Endothelial cell (in vitro differentiated cells): ENCODE results near the gene OR3A2. TPM values are rescaled to one million over a fixed set of nuclear protein-coding genes. Genes with fewer than 3 reads are reported as not detected.
"Not testable (repeated sequence)": the region's sequence is repeated elsewhere in the genome, so short reads cannot be mapped to it uniquely, and the experiment has no call there.

Source experiments
- DNase-seq: peaks from one replicate; pipeline ENCODE4 v3.0.0; 2021; ENCODE audit warnings: low spot score
- H3K27ac Mint-ChIP-seq: one replicate; pipeline ENCODE4 v1.8.0; 2021; ENCODE audit warnings: mixed read lengths, inconsistent platforms; ENCODE audit not compliant: unreplicated experiment
- H3K27me3 Mint-ChIP-seq: one replicate; pipeline ENCODE4 v1.8.0; 2021; ENCODE audit warnings: mild to moderate bottlenecking, moderate library complexity, mixed read lengths, inconsistent platforms; ENCODE audit not compliant: unreplicated experiment
- H3K36me3 Mint-ChIP-seq: one replicate; pipeline ENCODE4 v1.8.0; 2021; ENCODE audit warnings: mild to moderate bottlenecking, low read depth, mixed read lengths, inconsistent platforms; ENCODE audit not compliant: unreplicated experiment
- H3K4me1 Mint-ChIP-seq: one replicate; pipeline ENCODE4 v1.8.0; 2021; ENCODE audit warnings: mild to moderate bottlenecking, mixed read lengths, inconsistent platforms; ENCODE audit not compliant: unreplicated experiment
- H3K4me3 Mint-ChIP-seq: one replicate; pipeline ENCODE4 v1.8.0; 2021; ENCODE audit warnings: mild to moderate bottlenecking, mixed read lengths, inconsistent platforms; ENCODE audit not compliant: unreplicated experiment
- H3K9me3 Mint-ChIP-seq: one replicate; pipeline ENCODE4 v1.8.0; 2021; ENCODE audit warnings: mixed read lengths, inconsistent platforms; ENCODE audit not compliant: unreplicated experiment
- CTCF ChIP-seq: fragments of 200-600 bp; sonication (generic); IDR thresholded peaks from one replicate; pipeline ENCODE4 v1.5.0; 2021; ENCODE audit warnings: antibody characterized with exemption; ENCODE audit not compliant: unreplicated experiment
- total RNA-seq: library from RNA; stranded (reverse); fragmentation: NEBNext Ultra II Directional; extraction: Animal tissue kit (Norgen Biotek cat#: 25700); gene quantifications from one replicate; pipeline ENCODE4 v1.2.1, GENCODE V29; 2021; ENCODE audit not compliant: unreplicated experiment

Gene OR3A2
- total RNA-seq, 1 donor from 2014 or later: not detected

GRCh38 chr17:3256575-3256974, 129.5 kb downstream of the OR3A2 start:
- TF ChIP-seq CTCF: no peak
- H3K36me3 Mint-ChIP-seq: no peaks in the 10 kb centered on the region
- H3K9me3 Mint-ChIP-seq: no peaks in the 10 kb centered on the region
- no peak for DNase-seq
- no peaks in the 10 kb centered on the region for H3K4me1 Mint-ChIP-seq
- H3K27me3 Mint-ChIP-seq: peaks cover 3% of the 10 kb centered on the region
- H3K4me3 Mint-ChIP-seq: no peak overlapping the region
- H3K27ac Mint-ChIP-seq: no peak overlapping the region

- H3K4me3 Mint-ChIP-seq, H3K9me3 Mint-ChIP-seq, H3K27ac Mint-ChIP-seq, DNase-seq, H3K4me1 Mint-ChIP-seq, H3K36me3 Mint-ChIP-seq, H3K27me3 Mint-ChIP-seq: not testable (repeated sequence)
Measured at GRCh38 chr17:3249013-3249412, 137.1 kb downstream of the OR3A2 start.

- not testable (repeated sequence) for DNase-seq, H3K36me3 Mint-ChIP-seq, H3K4me3 Mint-ChIP-seq, H3K27ac Mint-ChIP-seq, H3K9me3 Mint-ChIP-seq, H3K27me3 Mint-ChIP-seq, H3K4me1 Mint-ChIP-seq
Measured at GRCh38 chr17:3244841-3245240, 141.3 kb downstream of the OR3A2 start.

- not testable (repeated sequence) for H3K4me1 Mint-ChIP-seq, H3K9me3 Mint-ChIP-seq, H3K36me3 Mint-ChIP-seq, H3K27ac Mint-ChIP-seq, H3K4me3 Mint-ChIP-seq, H3K27me3 Mint-ChIP-seq, DNase-seq
Measured at GRCh38 chr17:3241044-3241443, 145.1 kb downstream of the OR3A2 start.

GRCh38 chr17:3238685-3239084, 147.4 kb downstream of the OR3A2 start:
- not testable (repeated sequence) for H3K27ac Mint-ChIP-seq, H3K4me3 Mint-ChIP-seq, H3K9me3 Mint-ChIP-seq, H3K4me1 Mint-ChIP-seq, H3K27me3 Mint-ChIP-seq, DNase-seq, H3K36me3 Mint-ChIP-seq

GRCh38 chr17:3232300-3232699, 153.8 kb downstream of the OR3A2 start:
- not testable (repeated sequence) for H3K9me3 Mint-ChIP-seq, H3K4me3 Mint-ChIP-seq, H3K36me3 Mint-ChIP-seq

More at GRCh38 chr17:3232300-3232699, 153.8 kb downstream of the OR3A2 start:
- not testable (repeated sequence) for H3K27ac Mint-ChIP-seq, H3K27me3 Mint-ChIP-seq, DNase-seq, H3K4me1 Mint-ChIP-seq

Other genes with a start within 250 kb of the OR3A2 start
- not detected for gene OR1A2, start 188.8 kb downstream of the OR3A2 start, total RNA-seq
- gene OR1A1, start 178.6 kb downstream of the OR3A2 start, total RNA-seq: not detected
- not detected for gene OR3A1, start 87.9 kb downstream of the OR3A2 start, total RNA-seq
- not detected for gene OR1E1, start 12.1 kb upstream of the OR3A2 start, total RNA-seq
- not detected for gene OR3A3, start 25.1 kb upstream of the OR3A2 start, total RNA-seq
- not detected for gene OR1E2, start 47.5 kb upstream of the OR3A2 start, total RNA-seq
- gene SPATA22, start 85.5 kb upstream of the OR3A2 start, total RNA-seq: not detected
- not detected for gene ASPA, start 89.7 kb upstream of the OR3A2 start, total RNA-seq
- not detected for gene TRPV3, start 171.5 kb upstream of the OR3A2 start, total RNA-seq
- 5.5 TPM for gene TRPV1, start 223.1 kb upstream of the OR3A2 start, total RNA-seq
- gene SHPK, start 249.9 kb upstream of the OR3A2 start, total RNA-seq: 14.1 TPM